ENCODE results near the gene MLX. TPM values are rescaled to one million over a fixed set of nuclear protein-coding genes. Genes with fewer than 3 reads are reported as not detected.

The MLX gene
- total and polyA plus RNA-seq, 10 donors: 33.0 to 64.4 (median 48.4) TPM

- TF ChIP-seq CTCF (IDR thresholded peaks at IDR 0.05 in 8 of 11, conservative IDR thresholded peaks at IDR 0.05 in 3 of 11) (no peak), POLR2AphosphoS5 (IDR thresholded peaks at IDR 0.05) (no peak), POLR2A (IDR thresholded peaks at IDR 0.05) (no peak)
- 83 to 95% (median 86%) methylated on average over 3 of the region's 3 CpGs for WGBS, 5 donors
- Histone ChIP-seq H3K27me3 (replicated peaks in 1 of 7) (no peaks in the 10 kb centered on the region), H3K27ac (no peak overlapping the region), H3K4me1 (peaks cover 0 to 33% (median 9%) of the 10 kb centered on the region in 6 donors), H3K9me3 (no peaks in the 10 kb centered on the region), H3K4me3 (no peak overlapping the region), H3K36me3 (peaks cover 0 to 88% (median 20%) of the 10 kb centered on the region in 6 donors)
- no peak for DNase-seq
- intact Hi-C loops (cut with DNase I; ENCODE audit: low total_unique reads): no loop called here
These were observed 29.5 kb downstream of the MLX start for GRCh38 chr17:42596386-42596785.

- Histone ChIP-seq H3K9me3 (no peaks in the 10 kb centered on the region), H3K27me3 (replicated peaks in 1 of 7) (no peaks in the 10 kb centered on the region), H3K36me3 (peaks cover 0 to 85% (median 10%) of the 10 kb centered on the region in 6 donors), H3K4me3 (no peak overlapping the region), H3K27ac (no peak overlapping the region), H3K4me1 (peaks cover 4 to 57% (median 26%) of the 10 kb centered on the region in 6 donors)
- intact Hi-C loops (cut with DNase I; ENCODE audit: low total_unique reads): no loop called here
- no peak for DNase-seq
- TF ChIP-seq POLR2AphosphoS5 (IDR thresholded peaks at IDR 0.05): no peak
- TF ChIP-seq CTCF (IDR thresholded peaks at IDR 0.05 in 8 of 11, conservative IDR thresholded peaks at IDR 0.05 in 3 of 11): no peak
- no peak for TF ChIP-seq POLR2A (IDR thresholded peaks at IDR 0.05)
- 34 to 52% (median 43%) methylated on average over 2 of the region's 2 CpGs for WGBS, 5 donors
These were observed 32.0 kb downstream of the MLX start for GRCh38 chr17:42598905-42599304.

DNA sequence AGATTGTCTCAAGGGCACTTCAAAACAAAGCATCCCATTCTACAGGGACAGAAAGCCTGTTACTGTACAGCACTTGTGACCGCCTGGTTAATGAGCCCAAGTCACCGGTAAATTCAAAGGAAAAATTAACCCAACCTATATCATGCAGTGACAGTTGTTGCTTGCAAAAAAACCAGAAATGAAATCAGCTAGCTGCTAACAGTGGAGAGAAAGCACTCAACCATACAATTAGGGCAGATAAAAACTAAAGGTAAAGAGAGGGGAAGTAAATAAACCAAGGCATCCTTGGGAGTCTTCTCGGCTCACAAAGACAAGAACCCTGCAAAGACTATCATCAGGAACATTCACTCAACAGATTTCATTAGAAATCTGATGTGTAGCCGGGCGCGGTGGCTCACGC lies 36.4 kb downstream of the MLX start:
- WGBS, 5 donors: 83 to 90% (median 87%) methylated on average over 7 of the region's 7 CpGs
- Histone ChIP-seq H3K27me3 (replicated peaks in 1 of 7) (no peaks in the 10 kb centered on the region), H3K4me3 (no peak overlapping the region), H3K4me1 (peaks cover 30 to 97% (median 69%) of the 10 kb centered on the region in 6 donors), H3K27ac (no peak overlapping the region), H3K9me3 (no peaks in the 10 kb centered on the region), H3K36me3 (peaks cover 0 to 61% (median 2%) of the 10 kb centered on the region in 6 donors)
- DNase-seq: no peak
- TF ChIP-seq CTCF (IDR thresholded peaks at IDR 0.05 in 8 of 11, conservative IDR thresholded peaks at IDR 0.05 in 3 of 11) (no peak), POLR2A (IDR thresholded peaks at IDR 0.05) (no peak), POLR2AphosphoS5 (IDR thresholded peaks at IDR 0.05) (no peak)
- intact Hi-C loops (cut with DNase I; ENCODE audit: low total_unique reads): no loop called here

- intact Hi-C loops (cut with DNase I; ENCODE audit: low total_unique reads): loop anchor here (5.0 kb wide), 1 partner anchor 70 kb away; the partner anchor contains the start of gene PLEKHH3
- 56 to 84% (median 65%) methylated on average over 3 of the region's 3 CpGs for WGBS, 5 donors
- peaks cover 0 to 39% (median 10%) of the 10 kb centered on the region in 6 donors for H3K36me3 ChIP-seq
- no peaks in the 10 kb centered on the region for H3K27me3 ChIP-seq (replicated peaks in 1 of 7)
- no peak for TF ChIP-seq CTCF (IDR thresholded peaks at IDR 0.05 in 8 of 11, conservative IDR thresholded peaks at IDR 0.05 in 3 of 11)
- no peak for TF ChIP-seq POLR2A (IDR thresholded peaks at IDR 0.05)
- no peak for TF ChIP-seq POLR2AphosphoS5 (IDR thresholded peaks at IDR 0.05)
- DNase-seq: no peak
- H3K4me1 ChIP-seq: peaks cover 34 to 76% (median 63%) of the 10 kb centered on the region in 6 donors
- peak overlapping the region; percentile 74 to 89 (median 84) for H3K4me3 ChIP-seq
- peak overlapping the region in 6 of 8 donors; percentile 91 to 99 (median 96) for H3K27ac ChIP-seq
- H3K9me3 ChIP-seq: no peaks in the 10 kb centered on the region
These were observed 40.9 kb downstream of the MLX start for GRCh38 chr17:42607769-42608168.
